GM18502 (cell line): ENCODE data around the gene TBL1XR1.
A peak's percentile ranks its signal among the peaks of the same experiment; 100 is the strongest.

Experiments
- ATAC-seq: cut with Tn5 transposase; IDR thresholded peaks from one replicate; pipeline ENCODE4 v1.9.1; 2021; ENCODE audit warnings: mild to moderate bottlenecking; ENCODE audit not compliant: unreplicated experiment, poor library complexity

TBL1XR1 gene

DNA sequence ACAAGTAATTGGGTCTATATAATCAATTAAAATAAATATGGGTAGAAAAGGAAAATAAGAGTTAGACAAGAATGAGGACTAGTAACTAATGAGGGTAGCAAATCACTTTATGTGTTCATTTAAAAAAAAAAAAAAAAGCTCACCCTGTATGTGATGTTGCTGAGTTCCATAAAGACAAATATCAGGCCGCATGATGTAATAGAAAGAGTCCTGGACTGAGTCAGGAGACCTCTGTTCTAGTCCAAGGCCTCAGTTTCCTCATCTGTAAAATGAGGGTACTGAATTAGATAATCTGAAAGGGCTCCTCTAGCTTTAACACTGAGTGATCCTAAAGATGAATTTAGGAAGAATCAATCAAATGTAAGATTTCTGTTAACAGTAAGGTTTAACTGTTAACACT is 117.6 kb downstream of the TBL1XR1 start:
- ATAC-seq = no peak

DNA sequence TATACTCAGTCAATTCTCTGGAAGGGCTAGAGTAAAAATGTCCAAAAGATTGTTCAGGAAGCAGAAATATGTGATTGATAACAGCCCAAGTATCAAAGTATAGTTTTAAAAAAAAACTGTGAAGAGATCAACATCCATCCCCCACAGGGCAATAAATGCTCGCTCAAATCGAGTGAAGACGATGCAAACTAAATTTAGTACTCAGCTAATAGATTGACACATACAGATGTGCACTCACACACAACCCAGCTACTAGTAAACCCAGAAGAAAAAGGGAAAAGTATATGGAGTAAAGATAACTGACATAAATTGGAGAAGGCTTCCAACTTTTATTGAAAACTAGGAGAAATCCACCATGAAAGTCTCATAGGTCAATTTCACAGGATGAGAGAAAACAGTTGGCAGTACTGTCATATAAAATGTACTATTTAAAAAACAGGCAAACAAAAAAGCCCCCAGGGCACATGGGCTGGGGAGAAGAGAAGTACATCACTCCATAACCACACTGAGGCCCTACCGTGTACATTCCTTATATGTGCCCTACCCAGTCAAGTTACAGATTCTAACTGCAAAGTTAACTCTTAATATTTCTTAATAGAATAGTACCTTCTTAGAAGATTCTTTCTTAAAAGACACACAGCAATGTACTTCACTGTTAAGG is 125.7 kb downstream of the TBL1XR1 start:
- ATAC-seq = no peak

- no peak for ATAC-seq
Observed at GRCh38 chr3:177069514-177070329, 127.6 kb downstream of the TBL1XR1 start.

DNA sequence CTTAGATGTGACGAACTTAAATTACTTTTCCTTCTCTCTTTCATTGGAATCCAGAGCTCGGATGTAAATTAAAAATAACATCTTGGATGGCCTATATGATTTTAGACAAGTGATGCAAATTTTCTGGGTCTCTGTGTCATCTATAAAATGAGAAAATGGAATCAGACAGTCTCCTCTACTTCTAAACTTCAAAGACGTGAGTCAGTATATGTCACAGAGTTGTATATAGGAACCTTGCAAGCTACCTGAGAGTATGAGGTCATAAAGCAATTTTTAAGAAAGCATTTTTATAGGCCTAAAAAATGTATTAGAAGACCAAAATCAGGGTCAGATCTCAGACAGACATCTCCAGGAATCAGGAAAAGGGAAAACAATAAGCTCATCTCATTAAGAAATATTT is 128.3 kb downstream of the TBL1XR1 start:
- ATAC-seq = no peak

DNA sequence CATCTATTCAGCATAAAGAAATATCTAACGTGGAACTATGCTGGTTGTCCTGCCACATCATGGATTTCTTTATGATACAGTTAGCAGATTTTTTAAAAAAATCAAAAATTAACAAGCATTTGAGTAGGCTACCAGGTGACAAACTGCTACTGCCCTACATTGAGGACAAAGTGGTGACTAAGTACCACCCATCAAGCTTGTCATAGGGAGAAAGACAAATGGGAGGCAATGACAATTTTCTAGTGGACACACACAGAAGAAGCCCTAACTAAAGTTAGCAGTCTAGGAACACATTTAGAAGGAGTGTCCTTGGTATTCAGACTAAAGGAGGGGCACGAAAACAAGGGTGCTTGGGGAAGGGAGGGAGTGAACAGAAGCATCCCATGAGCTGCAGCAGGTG is 131.2 kb downstream of the TBL1XR1 start:
- ATAC-seq = no peak

DNA sequence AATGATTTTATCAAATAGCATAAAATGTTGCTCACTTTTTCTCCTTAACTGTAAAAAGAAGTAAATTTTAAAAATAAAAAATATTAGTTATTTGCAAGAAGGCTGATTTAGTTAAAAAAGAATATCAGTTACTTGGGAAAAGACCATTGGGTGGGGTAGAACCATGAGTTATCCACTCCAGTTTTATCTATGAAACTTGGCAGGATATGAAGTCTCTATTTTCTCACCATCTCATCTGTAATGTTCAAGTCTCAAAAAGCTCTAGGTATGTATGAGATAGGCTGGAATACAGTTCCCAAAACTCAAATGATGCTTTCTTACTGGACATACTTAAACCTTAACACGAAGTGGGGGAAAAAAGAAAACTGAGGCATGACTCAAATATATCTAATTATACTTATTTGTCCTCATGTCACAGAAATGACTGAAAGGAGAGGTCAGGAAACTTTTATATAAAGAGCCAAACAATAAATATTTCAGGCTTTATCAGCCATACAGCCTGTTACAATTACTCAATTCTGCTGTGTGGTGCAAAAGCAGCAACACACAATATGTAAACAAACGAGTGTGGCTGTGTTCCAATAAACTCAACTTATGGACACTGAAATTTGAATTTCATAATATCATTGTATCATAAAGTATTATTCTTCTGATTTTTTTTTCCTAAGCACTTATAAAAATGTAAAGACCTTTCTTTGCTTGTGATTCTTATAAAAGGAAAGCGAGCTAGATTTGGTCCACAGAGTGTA is 131.8 kb downstream of the TBL1XR1 start:
- ATAC-seq = no peak

GRCh38 chr3:177062052-177062732 is 135.1 kb downstream of the TBL1XR1 start:
- ATAC-seq = no peak

DNA sequence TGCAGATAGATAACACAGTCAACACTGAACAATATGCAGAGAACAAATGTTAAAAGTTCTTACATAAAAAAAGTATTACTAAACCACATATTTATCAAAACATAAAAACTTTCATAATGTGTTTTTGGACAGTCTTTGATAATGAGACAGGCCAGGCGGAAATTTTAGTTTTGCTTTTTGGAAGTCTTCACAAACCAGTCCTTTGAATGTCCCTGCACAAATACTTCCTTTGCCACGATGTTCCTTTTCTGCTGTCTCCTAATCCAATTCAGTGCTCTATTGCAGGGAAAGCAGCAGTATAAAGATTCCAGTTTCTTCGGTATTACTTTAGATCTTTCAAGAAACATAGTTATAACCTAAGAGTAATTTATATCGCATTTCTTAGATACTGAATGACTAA is 135.9 kb downstream of the TBL1XR1 start:
- ATAC-seq = no peak

DNA sequence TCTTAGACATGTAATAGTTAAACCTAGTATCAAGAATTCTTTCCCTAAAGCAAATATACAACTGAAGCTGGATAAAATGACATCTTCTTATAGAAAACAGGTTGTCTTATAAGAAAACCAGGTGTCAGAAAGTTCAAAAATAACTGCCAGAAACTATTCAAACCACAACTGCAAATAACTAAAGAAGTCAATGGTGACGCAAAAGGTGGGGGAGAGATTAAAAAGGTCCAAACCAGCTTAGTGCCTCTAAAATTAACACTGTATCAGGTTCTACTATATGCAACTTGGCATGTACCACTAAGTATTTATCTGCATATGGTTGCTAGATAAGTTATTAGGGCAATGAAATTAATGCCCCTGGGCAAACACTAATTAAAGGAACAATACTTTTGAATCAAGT is 136.8 kb downstream of the TBL1XR1 start:
- no peak for ATAC-seq

DNA sequence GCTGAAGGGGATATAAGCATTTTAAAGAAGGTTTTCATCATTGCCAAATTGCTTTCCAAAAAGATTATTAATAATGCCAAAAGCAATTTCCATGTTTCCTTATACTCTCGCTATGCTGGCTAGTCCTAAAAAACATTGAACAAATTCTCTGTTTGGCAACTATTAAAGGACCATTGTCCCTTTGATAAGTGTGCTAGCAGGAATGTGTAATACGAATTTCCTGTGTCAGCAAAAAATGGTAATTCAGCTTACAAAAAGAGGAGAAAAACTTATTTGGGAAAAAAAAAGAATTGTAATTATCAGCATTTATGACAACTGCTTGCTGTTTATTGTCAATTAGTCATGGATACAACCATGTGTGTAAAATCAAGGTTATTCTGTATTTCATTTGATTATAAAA is 138.6 kb downstream of the TBL1XR1 start:
- no peak for ATAC-seq

DNA sequence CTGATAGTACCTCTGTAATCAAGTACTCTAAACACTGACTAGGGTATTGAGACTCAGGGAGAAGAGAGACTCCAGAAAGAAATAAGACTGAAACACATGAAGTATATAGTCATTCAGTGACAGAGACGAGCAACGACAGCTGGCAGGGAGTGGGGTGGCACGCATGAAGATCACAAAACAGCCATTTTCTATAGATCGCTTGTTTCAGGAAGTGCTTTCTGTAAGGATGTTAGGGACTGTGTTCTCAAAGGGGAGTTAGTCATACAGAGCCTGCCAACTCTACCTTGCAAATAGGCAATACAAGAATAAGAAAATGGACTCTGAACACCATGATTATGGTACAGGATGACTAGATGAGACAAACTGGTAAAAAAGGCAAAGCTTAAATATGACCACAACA is 139.5 kb downstream of the TBL1XR1 start:
- ATAC-seq = peak; percentile 97

DNA sequence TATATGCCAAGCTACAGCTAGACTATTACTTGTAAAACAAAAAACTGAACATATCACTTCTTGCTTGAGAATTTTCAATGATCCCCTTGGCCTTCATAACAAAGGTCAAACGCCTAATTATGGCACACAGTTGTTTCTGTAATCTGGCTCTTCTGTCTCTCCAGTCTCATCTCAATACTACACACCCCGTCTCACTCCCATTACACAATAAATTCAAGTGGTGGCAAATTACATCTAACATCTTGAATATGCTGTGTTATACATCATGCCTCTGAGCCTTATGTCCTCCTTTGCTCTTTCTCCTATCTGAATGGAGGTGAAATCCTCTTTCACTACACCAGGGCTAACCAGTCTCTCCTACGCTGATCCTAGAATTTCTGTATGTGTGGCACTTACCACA is 140.4 kb downstream of the TBL1XR1 start:
- ATAC-seq = no peak

DNA sequence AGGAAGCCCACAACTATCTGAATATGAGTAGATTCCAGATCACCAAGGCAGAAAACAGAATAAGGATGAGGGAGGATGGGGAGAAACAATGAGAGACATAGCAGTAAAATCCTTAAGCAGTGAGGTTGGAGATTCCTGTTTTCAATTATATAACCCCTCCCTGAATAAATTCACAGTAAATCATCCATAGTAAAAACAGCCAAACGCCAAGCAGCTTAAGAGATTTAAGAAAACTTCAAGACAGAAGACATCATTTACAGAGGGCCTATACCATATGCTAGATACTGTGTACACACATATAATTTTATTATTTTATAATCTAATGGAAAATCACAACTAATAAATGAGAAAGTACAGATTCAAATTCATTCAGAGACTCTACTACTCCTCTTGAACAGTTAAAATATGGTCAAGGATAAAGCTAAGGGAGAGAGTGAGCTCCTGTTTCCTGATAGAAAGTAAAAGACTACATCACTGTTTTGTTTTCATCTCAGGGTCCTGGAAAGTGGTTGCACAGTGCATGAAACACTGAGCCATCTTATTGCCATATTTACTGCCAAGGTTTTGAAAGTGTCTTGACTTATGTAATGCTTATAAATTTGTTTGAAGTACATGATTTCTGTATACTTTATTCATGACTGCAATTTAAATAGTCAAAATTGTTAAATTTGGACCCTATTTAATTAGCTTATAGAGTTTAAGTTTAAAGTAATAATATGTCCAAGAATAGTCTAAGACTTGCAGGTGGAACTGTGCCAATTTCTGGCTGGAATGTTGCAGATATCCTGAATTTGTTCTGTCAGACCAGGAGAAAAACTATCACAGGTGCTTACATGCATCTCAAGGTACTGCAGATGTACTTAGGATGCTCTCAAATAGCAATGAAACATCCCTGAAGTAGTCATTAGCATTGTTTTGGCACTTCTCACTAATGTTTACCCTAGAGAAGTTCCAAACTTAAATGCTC is 141.4 kb downstream of the TBL1XR1 start:
- no peak for ATAC-seq

- no peak for ATAC-seq
Observed at GRCh38 chr3:177053107-177053506, 144.2 kb downstream of the TBL1XR1 start.

DNA sequence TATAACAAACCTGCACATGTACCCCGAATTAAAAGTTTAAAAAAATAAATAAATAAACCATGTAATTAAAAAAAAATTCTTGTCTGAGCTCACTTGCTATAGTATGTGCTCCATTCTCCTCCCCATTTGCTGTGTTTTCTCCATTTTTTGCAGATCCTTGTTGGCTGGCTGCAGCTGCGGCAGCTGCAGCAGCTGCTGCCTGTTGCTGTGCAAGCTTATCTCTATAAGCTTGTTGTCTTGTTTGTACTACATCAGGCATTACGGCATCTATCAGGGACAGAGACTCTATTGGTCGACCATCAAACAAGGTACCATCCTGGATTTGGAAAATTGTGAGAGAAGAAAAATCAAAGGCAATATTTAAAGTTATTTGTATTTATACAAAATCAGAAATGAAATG is 145.9 kb downstream of the TBL1XR1 start:
- no peak for ATAC-seq

DNA sequence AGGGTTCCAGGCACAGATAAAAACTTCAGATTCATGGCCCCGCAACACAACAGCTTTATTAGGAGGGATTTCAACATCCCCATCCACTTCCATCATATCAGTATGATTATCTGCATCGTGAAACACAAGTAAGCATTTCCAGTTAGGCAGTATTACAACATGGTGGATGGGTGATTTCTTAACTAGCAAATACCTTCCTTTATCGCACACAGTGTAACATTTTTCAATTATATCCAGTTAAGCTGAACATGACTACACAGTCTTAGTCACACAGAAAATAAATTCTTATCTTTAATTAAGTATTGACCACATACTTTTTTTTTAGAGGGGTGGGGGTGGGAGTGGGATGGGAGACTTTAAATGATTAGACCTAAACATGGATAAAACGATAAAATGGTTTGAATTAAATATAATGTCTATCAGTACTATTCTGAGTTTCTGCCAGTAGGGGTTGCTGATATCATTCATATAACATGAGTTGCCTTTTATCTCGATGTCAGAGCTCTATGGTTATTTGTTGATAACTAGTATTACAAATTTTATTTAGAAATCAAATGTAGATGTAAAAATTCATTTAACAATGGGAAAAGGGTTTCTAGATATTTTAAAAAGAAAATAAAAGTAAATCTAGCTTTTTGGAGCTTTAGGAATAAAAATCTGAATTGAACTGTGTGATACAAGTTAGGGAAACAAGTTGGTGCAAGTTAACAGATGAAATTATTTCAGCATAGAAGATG is 146.6 kb downstream of the TBL1XR1 start:
- ATAC-seq = peak; percentile 84

DNA sequence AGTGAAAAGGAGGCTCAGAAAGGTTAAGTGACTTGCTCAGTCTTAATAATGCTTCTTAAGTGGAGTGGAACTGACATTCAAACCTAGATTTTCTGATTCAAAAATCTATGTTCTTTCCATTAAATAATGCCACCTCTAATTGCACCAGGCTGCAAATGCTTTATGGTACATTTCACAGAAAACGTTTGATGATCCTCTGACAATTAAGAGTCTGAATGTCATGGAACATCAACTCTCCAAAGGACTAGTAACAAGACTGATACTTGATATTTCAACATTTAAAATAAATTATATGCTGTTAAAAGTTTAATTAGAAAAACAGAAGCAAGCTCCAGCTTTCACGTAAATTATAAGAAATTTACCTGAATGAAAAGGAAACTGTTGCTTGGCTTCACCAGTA is 151.5 kb downstream of the TBL1XR1 start:
- no peak for ATAC-seq

DNA sequence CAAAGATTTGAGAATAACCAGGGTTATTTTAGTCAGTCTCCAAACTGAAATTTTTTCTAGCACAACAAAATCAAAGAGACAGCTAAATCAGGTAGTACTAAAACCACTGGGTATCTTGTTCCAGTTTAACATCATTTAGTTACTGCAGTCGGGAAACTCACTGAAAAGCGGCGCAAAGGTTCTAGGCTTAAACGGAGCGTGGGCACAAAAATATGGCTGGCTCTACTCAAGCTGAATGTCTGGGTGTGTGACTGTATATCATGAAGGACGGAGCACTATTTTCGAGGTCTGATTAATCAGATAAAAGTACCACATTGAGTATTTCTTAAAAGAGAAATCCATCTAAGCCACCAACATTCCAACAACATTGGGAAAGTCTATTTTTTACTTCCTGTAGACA is 152.1 kb downstream of the TBL1XR1 start:
- no peak for ATAC-seq
